HG03558 (cell line): ENCODE results near the gene NECTIN3.
A peak's percentile ranks its signal among the peaks of the same experiment; 100 is the strongest.

Source experiments
- ATAC-seq: cut with Tn5 transposase; IDR thresholded peaks from one replicate; pipeline ENCODE4 v1.9.1; 2021; ENCODE audit warnings: moderate number of reproducible peaks; ENCODE audit not compliant: unreplicated experiment; ENCODE audit errors: extremely low read depth

NECTIN3 gene

GRCh38 chr3:111193472-111193871 is 121.9 kb downstream of the NECTIN3 start:
- no peak for ATAC-seq

- no peak for ATAC-seq
Measured at GRCh38 chr3:111194048-111194447, 122.4 kb downstream of the NECTIN3 start.

- ATAC-seq, result no peak
Measured at GRCh38 chr3:111197485-111197884, 125.9 kb downstream of the NECTIN3 start.

DNA sequence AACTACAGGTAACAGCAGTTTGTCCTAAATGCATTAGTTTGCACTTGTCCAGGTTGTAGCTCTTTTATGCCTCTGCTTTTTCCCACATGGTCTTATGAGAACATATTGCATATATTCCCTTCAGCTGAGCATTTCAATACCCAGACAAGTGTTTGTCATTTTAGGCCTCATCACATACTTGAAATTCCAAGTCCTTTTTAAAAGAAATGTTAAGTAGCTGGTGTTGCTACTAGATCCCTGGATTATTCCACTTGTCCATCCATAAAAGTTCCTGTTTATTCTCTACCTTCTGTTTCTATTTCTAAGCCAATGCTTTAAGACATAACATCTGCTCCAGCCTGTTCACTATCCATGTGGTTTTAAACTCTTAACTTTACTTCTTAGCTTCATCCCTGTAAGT is 128.4 kb downstream of the NECTIN3 start:
- no peak for ATAC-seq

- no peak for ATAC-seq
Measured at GRCh38 chr3:111210003-111210711, 138.5 kb downstream of the NECTIN3 start.

GRCh38 chr3:111210866-111211564 is 139.4 kb downstream of the NECTIN3 start:
- ATAC-seq, result no peak

DNA sequence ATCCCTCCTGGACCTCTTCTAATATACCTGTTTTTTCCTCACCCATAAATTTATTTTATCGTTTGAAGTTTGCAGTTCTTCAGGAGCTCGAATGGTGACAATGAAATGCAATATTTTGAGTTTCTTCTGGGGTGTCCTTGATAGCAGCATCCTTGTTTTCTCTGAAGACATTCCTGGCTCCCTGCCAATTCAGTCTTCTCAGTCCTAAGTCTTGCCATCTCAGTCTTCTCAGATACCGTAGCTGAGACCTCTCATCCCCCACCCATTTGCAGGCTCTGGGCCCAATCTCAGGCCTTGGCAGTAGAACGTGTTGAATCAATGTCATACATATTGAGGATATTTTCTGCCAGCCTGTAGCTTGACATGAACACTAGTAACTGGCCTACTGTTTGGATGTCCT is 140.9 kb downstream of the NECTIN3 start:
- ATAC-seq, result no peak

GRCh38 chr3:111215481-111215880 is 143.9 kb downstream of the NECTIN3 start:
- ATAC-seq, result no peak

DNA sequence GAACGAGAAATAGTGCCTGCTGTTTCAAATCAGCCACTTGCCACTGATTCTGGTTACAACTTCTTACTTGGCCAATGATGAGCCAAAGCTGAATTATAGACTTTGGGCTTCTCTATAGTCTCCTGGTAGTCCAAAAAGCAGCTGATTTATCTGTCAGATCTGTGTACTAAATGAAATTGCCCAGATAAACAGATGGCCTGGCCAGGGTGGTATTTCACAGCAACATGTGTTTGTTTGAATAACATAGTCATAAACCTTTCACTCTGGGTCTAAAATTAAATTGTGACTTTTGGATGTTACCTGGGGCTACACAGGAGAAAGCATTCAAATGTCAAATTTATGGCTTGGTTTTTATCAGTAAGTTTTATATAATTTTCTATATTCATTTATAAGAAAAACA is 147.0 kb downstream of the NECTIN3 start:
- no peak for ATAC-seq

DNA sequence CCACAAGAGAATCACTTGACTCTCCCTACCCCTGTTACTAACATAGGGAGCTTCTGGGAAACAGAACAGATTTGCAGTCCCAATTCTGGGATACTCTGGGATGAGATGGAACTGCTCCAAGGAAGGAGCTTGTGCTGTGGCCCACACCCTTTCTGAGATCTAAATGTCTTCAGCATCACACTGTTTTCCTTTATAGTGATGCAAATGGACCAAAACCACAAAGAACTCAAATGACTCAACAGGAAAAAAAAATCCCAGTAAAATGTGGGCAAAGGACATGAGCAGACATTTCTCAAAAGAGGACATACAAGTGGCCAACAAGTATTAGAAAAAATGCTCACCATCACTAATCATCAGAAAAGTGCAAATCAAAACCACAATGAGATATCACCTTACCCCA is 155.6 kb downstream of the NECTIN3 start:
- no peak for ATAC-seq

GRCh38 chr3:111229301-111229700 is 157.7 kb downstream of the NECTIN3 start:
- ATAC-seq, result no peak

- no peak for ATAC-seq
Measured at GRCh38 chr3:111236836-111237713, 165.5 kb downstream of the NECTIN3 start.

DNA sequence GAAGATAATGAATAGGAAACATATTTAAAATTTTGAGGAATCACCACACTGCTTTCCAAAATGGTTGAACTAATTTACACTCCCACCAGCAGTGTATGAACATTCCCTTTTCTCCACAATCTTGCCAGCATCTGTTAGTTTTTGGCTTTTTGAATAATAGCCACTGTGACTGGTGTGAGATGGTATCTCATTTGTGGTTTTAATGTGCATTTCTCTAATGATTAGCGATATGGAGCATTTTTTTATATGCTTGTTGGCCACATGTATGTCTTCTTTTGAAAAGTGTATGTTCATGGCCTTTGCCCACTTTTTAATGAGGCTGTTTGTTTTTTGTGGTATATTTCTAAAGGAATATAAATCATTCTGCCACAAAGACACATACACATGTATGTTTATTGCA is 166.3 kb downstream of the NECTIN3 start:
- no peak for ATAC-seq

- ATAC-seq, result peak; percentile 98
Measured at GRCh38 chr3:111238885-111239284, 167.3 kb downstream of the NECTIN3 start.

- no peak for ATAC-seq
Measured at GRCh38 chr3:111241960-111242359, 170.3 kb downstream of the NECTIN3 start.
